ENCODE results near the gene ITGB5.

GRCh38 chr3:124845406-124845805 lies 41.8 kb downstream of the ITGB5 start:
- TF ChIP-seq CTCF (IDR thresholded peaks at IDR 0.05) (no peak), POLR2A (IDR thresholded peaks at IDR 0.05) (no peak), POLR2AphosphoS5 (IDR thresholded peaks at IDR 0.05; ENCODE audit: insufficient read depth in 1 of 2, low read depth in 1 of 2) (peak; percentile 45 to 69)
